ENCODE data around the gene PDLIM5. TPM values are rescaled to one million over a fixed set of nuclear protein-coding genes. Genes with fewer than 3 reads are reported as not detected.

PDLIM5 gene
- total RNA-seq, 1 experiment from 2014 or later, result 44.7 TPM

GRCh38 chr4:94468093-94468769 is 16.5 kb downstream of the PDLIM5 start:
- DNase-seq (ENCODE audit: low read depth, low spot score) (no peak), ATAC-seq (no peak)
- Histone ChIP-seq H3K27ac (ENCODE audit: low read length) (no peak overlapping the region), H3K27me3 (ENCODE audit: control insufficient read depth, insufficient read depth, low read length) (no peaks in the 10 kb centered on the region), H3K9me3 (ENCODE audit: control insufficient read depth, insufficient read depth, low read depth, low read length) (no peaks in the 10 kb centered on the region), H3K4me1 (ENCODE audit: control insufficient read depth, insufficient read depth, low read length) (peaks cover 4% of the 10 kb centered on the region; the same call in 1 of the 2 replicates), H3K36me3 (ENCODE audit: control insufficient read depth, insufficient read depth, low read length) (no peaks in the 10 kb centered on the region), H3K4me3 (ENCODE audit: low read depth in 2 of 2, low read length in 2 of 2) (no peak overlapping the region)
- ChIA-PET CTCF (no interaction called here), POLR2A (interaction anchor here (0.8 kb wide), 1 partner anchor 18 kb away, joined by 3 read pairs; no protein-coding TSS in a partner anchor)
- intact Hi-C loops (cut with micrococcal nuclease; ENCODE audit: unreplicated experiment), result no loop called here
- no TSS peak for BruUV-seq (replicated peaks)
- in situ Hi-C loops (cut with HindIII; ENCODE audit: low pct_unique_long_range_greater_than_20kb, low sequenced_read_pairs), result no loop called here
- TF ChIP-seq CTCF (IDR thresholded peaks at IDR 0.05) (no peak), SIN3A (IDR thresholded peaks at IDR 0.05; ENCODE audit: borderline replicate concordance, insufficient read depth, low read depth, low read length) (no peak), REST (IDR thresholded peaks at IDR 0.05; ENCODE audit: insufficient read depth in 1 of 2, low read depth in 2 of 2, low read length in 1 of 2) (no peak), POLR2AphosphoS5 (IDR thresholded peaks at IDR 0.05; ENCODE audit: low read depth, low read length) (no peak), TCF7L2 (IDR thresholded peaks at IDR 0.05; ENCODE audit: low read depth, low read length) (no peak)

- Histone ChIP-seq H3K27ac (ENCODE audit: low read length) (no peak overlapping the region), H3K4me3 (ENCODE audit: low read depth in 2 of 2, low read length in 2 of 2) (no peak overlapping the region), H3K4me1 (ENCODE audit: control insufficient read depth, insufficient read depth, low read length) (peaks cover 4% of the 10 kb centered on the region; the same call in 1 of the 2 replicates), H3K9me3 (ENCODE audit: control insufficient read depth, insufficient read depth, low read depth, low read length) (no peaks in the 10 kb centered on the region), H3K27me3 (ENCODE audit: control insufficient read depth, insufficient read depth, low read length) (no peaks in the 10 kb centered on the region), H3K36me3 (ENCODE audit: control insufficient read depth, insufficient read depth, low read length) (no peaks in the 10 kb centered on the region)
- no peak for TF ChIP-seq REST (IDR thresholded peaks at IDR 0.05; ENCODE audit: insufficient read depth in 1 of 2, low read depth in 2 of 2, low read length in 1 of 2)
- no peak for TF ChIP-seq SIN3A (IDR thresholded peaks at IDR 0.05; ENCODE audit: borderline replicate concordance, insufficient read depth, low read depth, low read length)
- no peak for TF ChIP-seq POLR2AphosphoS5 (IDR thresholded peaks at IDR 0.05; ENCODE audit: low read depth, low read length)
- no peak for TF ChIP-seq TCF7L2 (IDR thresholded peaks at IDR 0.05; ENCODE audit: low read depth, low read length)
- DNase-seq (ENCODE audit: low read depth, low spot score) (no peak), ATAC-seq (no peak)
- ChIA-PET POLR2A (no interaction called here), CTCF (no interaction called here)
- intact Hi-C loops (cut with micrococcal nuclease; ENCODE audit: unreplicated experiment), result no loop called here
- in situ Hi-C loops (cut with HindIII; ENCODE audit: low pct_unique_long_range_greater_than_20kb, low sequenced_read_pairs), result no loop called here
- BruUV-seq (replicated peaks), result no TSS peak
These were observed 17.6 kb downstream of the PDLIM5 start for GRCh38 chr4:94469221-94469784.
